K562 (cell line): ENCODE measurements around the gene TRAF1. TPM values are rescaled to one million over a fixed set of nuclear protein-coding genes. Genes with fewer than 3 reads are reported as not detected.

Experiments used
- GTF2F1 ChIP-seq: IDR thresholded peaks from 2 replicates; pipeline ENCODE4 v1.6.1; 2011; ENCODE audit warnings: low read depth, low read length, improper control_type of control experiment
- SMC3 ChIP-seq: conservative IDR thresholded peaks from 2 replicates; pipeline ENCODE4 v1.6.1; 2011; ENCODE audit warnings: low read depth, low read length, improper control_type of control experiment; ENCODE audit not compliant: insufficient read depth
- TEAD4 ChIP-seq, 2 experiments: sonication (generic) in 1 of 2; formaldehyde crosslinking in 1 of 2; IDR thresholded peaks; 2 replicates each; pipeline versions ENCODE4 v1.6.1 to v1.8.0; 2012 to 2022; ENCODE audit warnings: borderline replicate concordance in 1 of 2, inconsistent platforms in 1 of 2, low read length in 1 of 2, mild to moderate bottlenecking in 1 of 2, missing genetic modification reagents in 1 of 2
- THRAP3 ChIP-seq: fragments of 450-650 bp; IDR thresholded peaks from 2 replicates; pipeline ENCODE4 v1.6.1; 2016; ENCODE audit warnings: mild to moderate bottlenecking, inconsistent platforms, borderline replicate concordance
- TOE1 ChIP-seq, 2 experiments: fragments of 450-650 bp in 1 of 2; sonication (generic) in 1 of 2; formaldehyde crosslinking in 1 of 2; IDR thresholded peaks; 2 replicates each; pipeline versions ENCODE4 v1.7.1 to v1.8.0; 2016 to 2022; ENCODE audit warnings: borderline replicate concordance in 2 of 2, mild to moderate bottlenecking in 2 of 2, antibody characterized with exemption in 1 of 2, inconsistent platforms in 1 of 2, low read depth in 1 of 2, missing genetic modification reagents in 1 of 2, moderate library complexity in 1 of 2
- ZKSCAN3 ChIP-seq: fragments of 250-450 bp; sonication (Bioruptor Pico); IDR thresholded peaks from 2 replicates; pipeline ENCODE4 v1.4.0; 2020
- ZNF217 ChIP-seq: sonication (generic); formaldehyde crosslinking; IDR thresholded peaks from 2 replicates; pipeline ENCODE4 v1.8.0; 2022; ENCODE audit warnings: mild to moderate bottlenecking, missing genetic modification reagents
- polyA plus RNA-seq, 8 experiments: library from polyadenylated mRNA; depleted of rRNA in 4 of 8; stranded (reverse) in 5 of 8; unstranded in 3 of 8; fragments of >200 nt; fragmentation: Nextera tagmentation in 2 of 8; fragmentation: Illumina TruSeq in 1 of 8; extraction: Ambion mirVana in 2 of 8; extraction: Trizol in 1 of 8; gene quantifications; 2 replicates each; pipeline versions ENCODE4 v1.2.1 to v1.2.3, GENCODE V29; 2011 to 2014; ENCODE audit warnings: inconsistent platforms in 1 of 8, missing spikeins in 1 of 8
- total RNA-seq, 7 experiments: library from RNA; depleted of rRNA in 6 of 7; stranded (reverse); fragments of >200 nt in 6 of 7; fragmentation: Illumina TruSeq in 2 of 7; extraction: Trizol in 2 of 7; gene quantifications; 2 replicates each; pipeline versions ENCODE4 v1.2.1 to v1.2.3, GENCODE V29; 2011 to 2021; ENCODE audit warnings: low replicate concordance in 1 of 7
- TF ChIP-seq, protein P1 (sequence below): fragments of 450-650 bp; formaldehyde crosslinking; IDR thresholded peaks from 2 replicates; pipeline ENCODE4 v1.4.0; 2020; ENCODE audit warnings: mild to moderate bottlenecking, moderate library complexity
- TF ChIP-seq, protein P2 (sequence below): sonication (generic); formaldehyde crosslinking; IDR thresholded peaks from 2 replicates; pipeline ENCODE4 v1.8.0; 2022; ENCODE audit warnings: mild to moderate bottlenecking, missing genetic modification reagents
- TF ChIP-seq, protein P3 (sequence below): IDR thresholded peaks from 2 replicates; pipeline ENCODE4 v1.6.1; 2011; ENCODE audit warnings: borderline replicate concordance, low read depth, mild to moderate bottlenecking, moderate library complexity, low read length; ENCODE audit not compliant: insufficient read depth, poor library complexity, severe bottlenecking
- TF ChIP-seq, protein P4 (sequence below), 2 experiments: IDR thresholded peaks in 1 of 2; conservative IDR thresholded peaks in 1 of 2; 2 replicates each; pipeline ENCODE4 v1.6.1; 2016; ENCODE audit warnings: low read depth in 2 of 2, mild to moderate bottlenecking in 1 of 2, missing compliant biosample characterization in 1 of 2, missing genetic modification characterization in 1 of 2, moderate library complexity in 1 of 2

TRAF1 gene
- total and polyA plus RNA-seq, 9 of the 15 experiments (the other 6 are each of a cell fraction or from before 2014, with no cell fraction given): 0.01 to 1.1 (median 0.04) TPM; not detected in 2

DNA sequence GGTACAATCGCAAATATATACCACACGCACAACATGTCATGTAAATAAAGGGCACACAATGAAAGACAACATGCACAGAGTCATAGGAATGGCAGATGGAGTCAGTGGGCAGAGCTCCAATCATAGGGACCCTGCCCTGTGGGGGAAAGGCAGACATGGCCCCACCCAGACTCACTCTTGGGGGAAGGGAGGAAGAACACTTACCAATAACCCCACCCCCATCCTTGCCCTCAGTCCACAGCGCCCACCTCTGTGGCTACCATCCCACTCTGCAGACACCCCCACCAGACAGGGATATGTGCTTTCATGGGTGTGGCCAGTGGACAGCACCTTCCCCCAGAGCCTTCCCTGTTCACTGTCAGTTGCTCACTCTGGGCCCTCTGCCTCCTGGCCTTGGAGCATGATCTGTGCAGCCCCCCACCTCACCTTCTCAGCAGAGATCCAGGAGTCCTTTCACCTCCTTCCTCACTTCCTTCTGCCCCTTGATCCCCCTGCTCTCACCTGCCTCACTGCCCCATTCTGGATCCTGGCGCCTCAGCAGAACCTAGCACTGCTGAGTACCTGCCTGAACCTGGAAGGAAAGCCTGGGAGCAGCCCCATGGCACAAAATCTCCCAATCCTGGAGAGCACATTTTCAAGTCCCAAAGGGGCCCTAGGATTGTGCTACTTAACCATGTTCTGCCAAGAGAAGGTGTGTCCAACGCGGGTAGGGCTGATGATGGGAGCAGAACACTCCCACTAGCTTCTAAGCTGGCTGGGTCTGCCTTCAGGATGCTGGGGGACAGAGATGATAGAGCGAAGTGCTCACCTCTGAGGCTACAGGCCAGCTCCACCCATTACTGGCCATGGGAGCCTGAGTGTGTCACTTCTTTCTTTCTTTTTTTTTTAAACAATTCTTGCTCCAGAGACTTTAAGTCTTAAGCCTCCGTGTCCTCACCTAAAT lies 48.1 kb downstream of the TRAF1 start (continued):
- TF ChIP-seq THRAP3: no peak
- TF ChIP-seq, protein P1, sequence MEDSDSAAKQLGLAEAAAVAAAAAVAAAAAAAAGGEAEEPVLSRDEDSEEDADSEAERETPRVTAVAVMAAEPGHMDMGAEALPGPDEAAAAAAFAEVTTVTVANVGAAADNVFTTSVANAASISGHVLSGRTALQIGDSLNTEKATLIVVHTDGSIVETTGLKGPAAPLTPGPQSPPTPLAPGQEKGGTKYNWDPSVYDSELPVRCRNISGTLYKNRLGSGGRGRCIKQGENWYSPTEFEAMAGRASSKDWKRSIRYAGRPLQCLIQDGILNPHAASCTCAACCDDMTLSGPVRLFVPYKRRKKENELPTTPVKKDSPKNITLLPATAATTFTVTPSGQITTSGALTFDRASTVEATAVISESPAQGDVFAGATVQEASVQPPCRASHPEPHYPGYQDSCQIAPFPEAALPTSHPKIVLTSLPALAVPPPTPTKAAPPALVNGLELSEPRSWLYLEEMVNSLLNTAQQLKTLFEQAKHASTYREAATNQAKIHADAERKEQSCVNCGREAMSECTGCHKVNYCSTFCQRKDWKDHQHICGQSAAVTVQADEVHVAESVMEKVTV (CRISPR knock-in tag): no peak
- no peak for TF ChIP-seq TEAD4 (IDR thresholded peaks at IDR 0.05; ENCODE audit: low read length)
- no peak for TF ChIP-seq TEAD4 (CRISPR knock-in tag; IDR thresholded peaks at IDR 0.05; ENCODE audit: borderline replicate concordance)
- TF ChIP-seq, protein P2, sequence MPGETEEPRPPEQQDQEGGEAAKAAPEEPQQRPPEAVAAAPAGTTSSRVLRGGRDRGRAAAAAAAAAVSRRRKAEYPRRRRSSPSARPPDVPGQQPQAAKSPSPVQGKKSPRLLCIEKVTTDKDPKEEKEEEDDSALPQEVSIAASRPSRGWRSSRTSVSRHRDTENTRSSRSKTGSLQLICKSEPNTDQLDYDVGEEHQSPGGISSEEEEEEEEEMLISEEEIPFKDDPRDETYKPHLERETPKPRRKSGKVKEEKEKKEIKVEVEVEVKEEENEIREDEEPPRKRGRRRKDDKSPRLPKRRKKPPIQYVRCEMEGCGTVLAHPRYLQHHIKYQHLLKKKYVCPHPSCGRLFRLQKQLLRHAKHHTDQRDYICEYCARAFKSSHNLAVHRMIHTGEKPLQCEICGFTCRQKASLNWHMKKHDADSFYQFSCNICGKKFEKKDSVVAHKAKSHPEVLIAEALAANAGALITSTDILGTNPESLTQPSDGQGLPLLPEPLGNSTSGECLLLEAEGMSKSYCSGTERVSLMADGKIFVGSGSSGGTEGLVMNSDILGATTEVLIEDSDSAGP: no peak
- TF ChIP-seq ZNF217 (CRISPR knock-in tag): no peak
- 0 out of 2 replicates have a peak, but pooled peaks have one; percentile 7 for TF ChIP-seq SMC3
- TF ChIP-seq, protein P3, sequence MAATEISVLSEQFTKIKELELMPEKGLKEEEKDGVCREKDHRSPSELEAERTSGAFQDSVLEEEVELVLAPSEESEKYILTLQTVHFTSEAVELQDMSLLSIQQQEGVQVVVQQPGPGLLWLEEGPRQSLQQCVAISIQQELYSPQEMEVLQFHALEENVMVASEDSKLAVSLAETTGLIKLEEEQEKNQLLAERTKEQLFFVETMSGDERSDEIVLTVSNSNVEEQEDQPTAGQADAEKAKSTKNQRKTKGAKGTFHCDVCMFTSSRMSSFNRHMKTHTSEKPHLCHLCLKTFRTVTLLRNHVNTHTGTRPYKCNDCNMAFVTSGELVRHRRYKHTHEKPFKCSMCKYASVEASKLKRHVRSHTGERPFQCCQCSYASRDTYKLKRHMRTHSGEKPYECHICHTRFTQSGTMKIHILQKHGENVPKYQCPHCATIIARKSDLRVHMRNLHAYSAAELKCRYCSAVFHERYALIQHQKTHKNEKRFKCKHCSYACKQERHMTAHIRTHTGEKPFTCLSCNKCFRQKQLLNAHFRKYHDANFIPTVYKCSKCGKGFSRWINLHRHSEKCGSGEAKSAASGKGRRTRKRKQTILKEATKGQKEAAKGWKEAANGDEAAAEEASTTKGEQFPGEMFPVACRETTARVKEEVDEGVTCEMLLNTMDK: no peak
- no peak for TF ChIP-seq TOE1 (IDR thresholded peaks at IDR 0.05; ENCODE audit: borderline replicate concordance)
- no peak for TF ChIP-seq TOE1 (CRISPR knock-in tag; IDR thresholded peaks at IDR 0.05; ENCODE audit: borderline replicate concordance, low read depth)
- no peak for TF ChIP-seq ZKSCAN3 (CRISPR knock-in tag)
- TF ChIP-seq, protein P4, sequence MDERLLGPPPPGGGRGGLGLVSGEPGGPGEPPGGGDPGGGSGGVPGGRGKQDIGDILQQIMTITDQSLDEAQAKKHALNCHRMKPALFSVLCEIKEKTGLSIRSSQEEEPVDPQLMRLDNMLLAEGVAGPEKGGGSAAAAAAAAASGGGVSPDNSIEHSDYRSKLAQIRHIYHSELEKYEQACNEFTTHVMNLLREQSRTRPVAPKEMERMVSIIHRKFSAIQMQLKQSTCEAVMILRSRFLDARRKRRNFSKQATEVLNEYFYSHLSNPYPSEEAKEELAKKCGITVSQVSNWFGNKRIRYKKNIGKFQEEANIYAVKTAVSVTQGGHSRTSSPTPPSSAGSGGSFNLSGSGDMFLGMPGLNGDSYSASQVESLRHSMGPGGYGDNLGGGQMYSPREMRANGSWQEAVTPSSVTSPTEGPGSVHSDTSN (CRISPR knock-in tag; IDR thresholded peaks at IDR 0.05; ENCODE audit: low read depth): no peak
- TF ChIP-seq, protein P4 (tag; conservative IDR thresholded peaks at IDR 0.05; ENCODE audit: low read depth): no peak
- 0 out of 2 replicates have a peak, but pooled peaks have one; percentile 51 for TF ChIP-seq GTF2F1
